Heart right ventricle (tissue), 16 donors: Measurements from ENCODE around the gene SPATA46. TPM values are rescaled to one million over a fixed set of nuclear protein-coding genes. Genes with fewer than 3 reads are reported as not detected.
"Not testable (repeated sequence)": the region's sequence is repeated elsewhere in the genome, so short reads cannot be mapped to it uniquely, and the experiment has no call there.

Source experiments
- ATAC-seq, 8 donors: fragments of 200-7000 bp; cut with Tn5 transposase; one replicate each; pipeline ENCODE4 v1.9.1; 2020; ENCODE audit warnings: mild to moderate bottlenecking in 8 of 8, moderate library complexity in 8 of 8, moderate number of reproducible peaks in 1 of 8
- DNase-seq, 2 donors: peaks; one replicate each; pipeline ENCODE4 v3.0.0-alpha.2; 2020
- H3K27ac ChIP-seq, 10 donors: fragments of 200-600 bp; sonication (generic) in 2 of 10; one replicate each; pipeline versions ENCODE4 v1.5.0 to v1.8.0; 2020 to 2022; ENCODE audit warnings: mild to moderate bottlenecking in 3 of 10
- H3K27me3 ChIP-seq, 7 donors: fragments of 200-600 bp; one replicate each; pipeline ENCODE4 v1.8.0; 2021 to 2022; ENCODE audit warnings: mild to moderate bottlenecking in 2 of 7
- H3K36me3 ChIP-seq, 9 donors: fragments of 200-600 bp; sonication (generic) in 1 of 9; one replicate each; pipeline versions ENCODE4 v1.5.0 to v1.8.0; 2020 to 2022; ENCODE audit warnings: mild to moderate bottlenecking in 2 of 9
- H3K4me1 ChIP-seq, 9 donors: fragments of 200-600 bp; sonication (generic) in 1 of 9; one replicate each; pipeline versions ENCODE4 v1.5.0 to v1.8.0; 2020 to 2022; ENCODE audit warnings: mild to moderate bottlenecking in 4 of 9
- H3K4me3 ChIP-seq, 10 donors: fragments of 200-600 bp; sonication (generic) in 2 of 10; one replicate each; pipeline versions ENCODE4 v1.5.0 to v1.8.0; 2020 to 2022; ENCODE audit warnings: mild to moderate bottlenecking in 7 of 10, moderate library complexity in 2 of 10
- H3K9me3 ChIP-seq, 11 donors: fragments of 200-600 bp in 10 of 11; sonication (generic) in 2 of 11; one replicate each; pipeline versions ENCODE4 v1.5.0 to v1.8.0; 2013 to 2022; ENCODE audit warnings: mild to moderate bottlenecking in 2 of 11, control low read depth in 1 of 11, moderate library complexity in 1 of 11
- CTCF ChIP-seq, 9 donors: fragments of 200-600 bp; sonication (generic) in 2 of 9; IDR thresholded peaks; one replicate each; pipeline versions ENCODE4 v1.5.0 to v1.8.0; 2021 to 2022; ENCODE audit warnings: antibody characterized with exemption in 9 of 9, mild to moderate bottlenecking in 5 of 9, moderate library complexity in 1 of 9
- WGBS, 2 donors: extraction: QIAGEN DNeasy Blood & Tissue Kit; methylation state at CpG; one replicate each; pipeline ENCODE4 v1.1.7; 2013; ENCODE audit warnings: inconsistent platforms in 1 of 2; 5-methylcytosine and 5-hydroxymethylcytosine counted together
- intact Hi-C, 10 donors: fragments of 100-400 bp; cut with DNase I; formaldehyde crosslinking; loops; one replicate each; pipeline versions ENCODE4 v1.11.1 to v1.14.2; 2022
- polyA plus RNA-seq, 2 donors: library from polyadenylated mRNA; stranded (reverse); fragments of 200-250 nt; gene quantifications; one replicate each; pipeline ENCODE4 v1.2.3, GENCODE V29; 2013
- total RNA-seq, 10 donors: library from RNA; stranded (reverse); fragmentation: NEBNext Ultra II Directional in 3 of 10; extraction: Animal tissue kit (Norgen Biotek cat#: 25700) in 3 of 10; gene quantifications; one replicate each; pipeline versions ENCODE4 v1.2.1 to v1.2.4, GENCODE V29; 2021 to 2023
- donor health status: Arrhythmogenic right ventricular cardiomyopathy.
- donor health status: ischemic (EF 13 %, LVEDD 7.1; RV severe dilation, severe dysfunction).
- donor health status: healthy with polysubstance abuse.
- donor health status: DM: no; HTN: yes; CAD: no.
- donor health status: DM: no; HTN: no; CAD: no.
- donor health status: ischemic (EF 25% LVEDD 6.9; RV normal size, moderate dysfunction).
- donor health status: ischemic (EF 25% LVEDD 5.7; RV mildly dilated, moderate dysfunction).
- donor health status: healthy.
- donor health status: DM: yes; HTN: yes; CAD: no.
- donor health status: Ischemic cardiomyopathy.
- donor health status: ischemic (EF 35%, LVEDD 5.7; RV mildly dilated, moderate dysfunction).
- donor health status: nonischemic (EF 11% LVEDD 7.7; RV severe dilation, severe dysfunction).
- donor health status: DM: yes; HTN: yes; CAD: no.
- donor health status: PGD.
- donor health status: ischemic (EF 29% LVEDD 5.4; RV normal size, mild dysfunction).
- donor health status: nonischemic (EF 23%, LVEDD 6.1; RV moderate dilation, normal function).

Gene SPATA46
- total and polyA plus RNA-seq, 12 donors: not detected

GRCh38 chr1:162353078-162353477 lies 23.6 kb downstream of the SPATA46 start:
- no peak overlapping the region for H3K27ac ChIP-seq
- ATAC-seq (no peak), DNase-seq (no peak)
- intact Hi-C loops: no loop called here
- no peak for TF ChIP-seq CTCF (IDR thresholded peaks at IDR 0.05)
- H3K9me3 ChIP-seq: no peaks in the 10 kb centered on the region
- no peak overlapping the region for H3K4me3 ChIP-seq
- no peaks in the 10 kb centered on the region for H3K36me3 ChIP-seq
- no peaks in the 10 kb centered on the region for H3K27me3 ChIP-seq
- peaks cover 0 to 22% (median 8%) of the 10 kb centered on the region in 9 donors for H3K4me1 ChIP-seq
- WGBS, 2 donors: 81 to 85% methylated on average over 9 of the region's 9 CpGs

GRCh38 chr1:162351874-162352273 lies 24.8 kb downstream of the SPATA46 start:
- WGBS, 2 donors: 93 to 95% methylated on average over 3 of the region's 4 CpGs
- intact Hi-C loops, H3K27ac ChIP-seq, ATAC-seq, H3K27me3 ChIP-seq, H3K36me3 ChIP-seq, H3K4me3 ChIP-seq, H3K9me3 ChIP-seq, DNase-seq: not testable (repeated sequence)
- H3K4me1 ChIP-seq: peaks cover 0 to 19% (median 8%) of the 10 kb centered on the region in 9 donors

GRCh38 chr1:162351246-162351842 lies 25.3 kb downstream of the SPATA46 start:
- Histone ChIP-seq H3K27me3 (no peaks in the 10 kb centered on the region), H3K4me1 (peaks cover 0 to 19% (median 8%) of the 10 kb centered on the region in 9 donors), H3K36me3 (no peaks in the 10 kb centered on the region), H3K9me3 (no peaks in the 10 kb centered on the region), H3K4me3 (no peak overlapping the region), H3K27ac (no peak overlapping the region)
- DNase-seq (no peak), ATAC-seq (no peak)
- no peak for TF ChIP-seq CTCF (IDR thresholded peaks at IDR 0.05)
- 80 to 87% methylated on average over 6 of the region's 6 CpGs for WGBS, 2 donors
- intact Hi-C loops: no loop called here

- ATAC-seq (peak in 1 of 8 donors; percentile 61), DNase-seq (no peak)
- Histone ChIP-seq H3K27me3 (no peaks in the 10 kb centered on the region), H3K27ac (peak overlapping the region in 2 of 10 donors; percentile 5 to 11), H3K4me3 (no peak overlapping the region), H3K36me3 (peaks cover 0 to 4% (median 0%) of the 10 kb centered on the region in 9 donors), H3K9me3 (no peaks in the 10 kb centered on the region), H3K4me1 (peaks cover 0 to 19% (median 8%) of the 10 kb centered on the region in 9 donors)
- intact Hi-C loops: no loop called here
- 48 to 63% methylated on average over 11 of the region's 11 CpGs for WGBS, 2 donors
- TF ChIP-seq CTCF (IDR thresholded peaks at IDR 0.05): no peak
These were observed 26.9 kb downstream of the SPATA46 start for GRCh38 chr1:162349635-162350330.

GRCh38 chr1:162347281-162347680 lies 29.4 kb downstream of the SPATA46 start:
- no peak for DNase-seq

More at GRCh38 chr1:162347281-162347680, 29.4 kb downstream of the SPATA46 start:
- H3K4me1 ChIP-seq: peaks cover 0 to 13% (median 8%) of the 10 kb centered on the region in 9 donors
- TF ChIP-seq CTCF (IDR thresholded peaks at IDR 0.05): no peak
- no peaks in the 10 kb centered on the region for H3K27me3 ChIP-seq
- intact Hi-C loops: no loop called here
- no peak overlapping the region for H3K27ac ChIP-seq
- ATAC-seq: no peak
- no peaks in the 10 kb centered on the region for H3K9me3 ChIP-seq
- peaks cover 0 to 4% (median 0%) of the 10 kb centered on the region in 9 donors for H3K36me3 ChIP-seq
- H3K4me3 ChIP-seq: no peak overlapping the region
- 63 to 65% methylated on average over 3 of the region's 3 CpGs for WGBS, 2 donors
